HG02938 (cell line): ENCODE results near the gene SNX25.

Experiments
- ATAC-seq: cut with Tn5 transposase; IDR thresholded peaks from one replicate; pipeline ENCODE4 v1.9.1; 2021; ENCODE audit warnings: mild to moderate bottlenecking, moderate library complexity; ENCODE audit not compliant: unreplicated experiment

The SNX25 gene

DNA sequence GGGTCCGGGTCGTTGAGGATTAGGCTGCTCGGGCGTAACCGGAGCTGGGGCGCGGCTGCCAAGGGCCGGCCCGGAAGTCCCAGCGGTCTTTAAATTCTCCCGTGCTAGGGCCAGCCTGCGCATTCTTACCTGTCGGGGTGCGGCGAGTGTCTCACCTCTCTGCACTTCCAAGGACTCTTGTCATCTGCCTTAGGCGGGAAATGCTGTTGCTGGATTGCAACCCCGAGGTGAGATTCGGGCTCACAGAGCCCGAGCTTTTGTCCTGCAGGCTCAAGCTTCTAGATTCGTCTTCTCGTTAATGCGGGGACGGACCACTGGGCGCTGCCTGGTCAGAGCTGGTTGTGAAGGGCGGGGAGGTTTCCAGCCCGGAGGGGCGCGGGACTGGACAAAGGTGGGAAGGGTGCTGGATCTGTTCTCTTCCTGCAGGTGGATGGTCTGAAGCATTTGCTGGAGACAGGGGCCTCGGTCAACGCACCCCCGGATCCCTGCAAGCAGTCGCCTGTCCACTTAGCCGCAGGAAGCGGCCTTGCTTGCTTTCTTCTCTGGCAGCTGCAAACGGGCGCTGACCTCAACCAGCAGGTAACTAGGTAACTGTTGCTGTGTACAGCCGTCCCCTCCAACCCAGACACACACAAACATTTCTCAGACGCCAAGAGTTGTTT is 187.5 kb downstream of the SNX25 start, which contains the start of gene ANKRD37:
Gene ANKRD37 (plus strand): TSS at position 118 of the 662 bp plus-strand sequence. CDS start 83 bp downstream, at position 201.
- ATAC-seq: peak; percentile 7

DNA sequence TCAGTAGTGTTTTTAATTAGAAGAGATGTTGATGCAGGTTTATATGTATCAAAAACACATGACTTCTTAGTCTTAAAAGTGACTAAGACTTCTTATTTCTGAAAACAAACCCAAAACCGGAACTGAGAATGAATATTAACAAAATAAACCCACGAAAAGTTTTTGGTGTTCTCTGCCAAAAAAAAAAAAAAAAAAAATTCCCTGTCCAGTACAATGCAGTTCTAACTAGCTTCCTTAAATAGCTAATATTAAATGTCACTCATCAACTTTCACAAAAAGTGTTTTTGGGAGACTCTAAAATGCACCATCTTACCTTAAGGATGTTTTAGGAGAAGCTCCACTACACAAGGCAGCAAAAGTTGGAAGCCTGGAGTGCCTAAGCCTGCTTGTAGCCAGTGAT is 189.2 kb downstream of the SNX25 start:
- ATAC-seq: no peak

DNA sequence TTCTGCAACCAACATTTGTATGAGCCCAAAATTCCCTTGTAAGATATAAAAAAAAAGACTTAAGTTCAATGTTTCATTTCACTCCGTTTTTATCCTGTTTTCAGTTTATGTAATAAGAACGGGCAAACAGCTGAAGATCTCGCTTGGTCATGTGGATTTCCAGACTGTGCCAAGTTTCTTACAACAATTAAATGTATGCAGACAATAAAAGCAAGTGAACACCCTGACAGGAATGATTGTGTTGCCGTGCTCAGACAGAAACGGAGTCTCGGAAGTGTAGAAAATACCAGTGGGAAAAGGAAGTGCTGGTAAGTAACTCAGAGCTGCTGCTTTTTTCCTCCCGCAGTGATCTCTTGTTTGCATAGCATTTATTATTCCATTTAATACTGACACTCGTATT is 190.1 kb downstream of the SNX25 start:
- no peak for ATAC-seq

DNA sequence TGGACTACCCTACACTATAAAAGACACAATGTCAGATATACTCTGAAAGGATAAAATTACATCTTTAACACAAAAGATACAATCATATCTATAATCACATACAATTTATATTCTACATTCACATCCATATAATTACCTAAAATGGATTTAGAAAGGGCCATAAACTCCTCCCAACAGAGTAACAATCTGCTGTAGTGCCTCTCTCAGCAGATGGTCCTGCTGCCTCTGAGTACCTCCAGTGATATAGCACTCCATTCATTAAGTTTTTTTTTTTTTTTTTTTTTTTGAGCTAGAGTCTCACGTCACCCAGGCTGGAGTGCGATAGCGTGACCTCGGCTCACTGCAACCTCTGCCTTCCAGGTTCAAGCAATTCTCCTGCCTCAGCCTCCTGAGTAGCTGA is 194.6 kb downstream of the SNX25 start:
- no peak for ATAC-seq

DNA sequence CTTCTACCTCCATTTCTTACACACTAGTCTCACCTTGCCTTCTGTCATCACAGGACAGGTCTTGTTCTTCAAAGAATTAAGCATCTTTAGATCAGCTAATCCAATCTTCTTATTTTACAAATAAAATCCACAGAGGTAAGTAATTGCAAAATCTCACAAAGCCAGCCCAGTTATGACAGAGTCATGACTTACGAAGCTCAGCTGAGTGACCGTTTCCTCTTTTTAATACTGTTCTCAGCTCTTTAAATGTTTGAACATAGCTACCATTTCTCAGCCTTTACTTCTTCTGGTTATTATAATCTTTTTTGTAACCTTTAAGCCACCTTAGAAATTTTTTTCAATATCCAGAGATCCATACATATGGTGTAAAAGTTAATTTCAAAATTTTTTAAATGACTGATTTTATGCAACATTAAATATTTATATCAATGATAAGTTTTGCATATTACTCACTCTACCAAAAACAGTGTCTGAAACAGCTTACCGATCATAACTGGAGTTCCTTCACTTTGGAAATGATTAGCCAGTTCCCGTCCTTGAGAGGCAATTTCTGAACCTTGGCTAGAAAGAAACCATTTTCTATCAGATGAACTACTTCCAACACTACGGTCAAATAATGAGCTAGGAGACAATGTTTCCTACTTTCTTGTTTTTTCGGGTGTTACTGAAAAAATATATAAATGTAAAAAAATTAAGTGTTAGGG is 196.1 kb downstream of the SNX25 start:
- ATAC-seq: peak; percentile 54

DNA sequence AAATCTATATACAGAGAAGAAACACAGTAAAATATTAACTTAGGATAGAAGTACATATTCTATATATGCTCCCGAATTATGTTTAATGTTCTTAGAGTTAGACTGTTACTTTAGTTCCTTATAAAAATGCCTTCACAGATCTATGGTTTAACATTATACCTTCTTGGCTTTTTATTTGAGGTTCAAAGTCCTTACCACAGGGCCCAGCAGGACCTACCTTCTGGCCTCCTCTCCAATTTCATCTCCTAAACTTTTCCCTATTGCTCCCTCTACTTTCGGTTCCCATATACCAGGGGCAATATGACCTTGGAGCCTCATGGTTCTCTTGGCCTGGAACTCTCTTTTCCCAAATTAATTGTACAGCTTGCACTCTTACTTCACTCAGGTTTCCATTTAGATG is 199.0 kb downstream of the SNX25 start:
- ATAC-seq: no peak

DNA sequence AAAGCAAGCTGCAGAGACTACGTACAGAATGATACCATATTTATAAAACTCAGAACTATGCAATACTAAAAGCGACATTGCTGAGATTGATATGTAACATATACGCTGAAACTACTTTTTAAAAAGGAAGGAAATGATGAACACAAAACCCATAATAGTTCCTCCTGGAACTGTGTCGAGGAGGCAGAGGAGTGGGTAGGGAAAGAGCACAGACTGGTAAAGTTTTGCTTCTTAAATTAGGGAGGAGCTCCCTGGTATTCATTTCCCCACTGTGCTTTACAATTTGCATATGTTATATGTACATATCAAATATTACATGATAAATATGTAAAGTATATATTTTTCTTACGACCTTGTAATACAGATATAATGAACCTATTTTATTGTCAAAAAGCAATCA is 202.5 kb downstream of the SNX25 start:
- no peak for ATAC-seq

DNA sequence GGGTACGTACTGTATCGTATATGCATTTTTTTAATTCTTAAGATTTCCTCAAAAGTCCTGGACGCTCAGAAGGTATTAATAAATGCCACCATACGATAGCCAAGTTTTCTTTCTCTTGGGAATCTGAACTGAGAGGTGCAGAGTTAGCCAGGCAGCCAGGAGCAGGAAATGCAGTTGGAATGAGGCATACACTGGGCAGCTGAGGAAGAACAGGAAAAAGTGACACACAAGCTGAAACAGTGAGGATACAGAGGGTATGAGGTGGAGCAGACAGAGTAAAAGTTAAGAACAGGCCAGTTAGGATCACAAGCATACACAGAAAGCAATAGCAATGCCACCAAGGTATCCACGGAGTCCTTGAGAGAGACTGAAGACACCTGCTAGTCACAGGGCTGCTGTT is 203.0 kb downstream of the SNX25 start:
- no peak for ATAC-seq
